ENCODE data around the gene FABP3.

GRCh38 chr1:31401241-31401640, 28.4 kb upstream of the FABP3 start:
- TF ChIP-seq, protein P1, sequence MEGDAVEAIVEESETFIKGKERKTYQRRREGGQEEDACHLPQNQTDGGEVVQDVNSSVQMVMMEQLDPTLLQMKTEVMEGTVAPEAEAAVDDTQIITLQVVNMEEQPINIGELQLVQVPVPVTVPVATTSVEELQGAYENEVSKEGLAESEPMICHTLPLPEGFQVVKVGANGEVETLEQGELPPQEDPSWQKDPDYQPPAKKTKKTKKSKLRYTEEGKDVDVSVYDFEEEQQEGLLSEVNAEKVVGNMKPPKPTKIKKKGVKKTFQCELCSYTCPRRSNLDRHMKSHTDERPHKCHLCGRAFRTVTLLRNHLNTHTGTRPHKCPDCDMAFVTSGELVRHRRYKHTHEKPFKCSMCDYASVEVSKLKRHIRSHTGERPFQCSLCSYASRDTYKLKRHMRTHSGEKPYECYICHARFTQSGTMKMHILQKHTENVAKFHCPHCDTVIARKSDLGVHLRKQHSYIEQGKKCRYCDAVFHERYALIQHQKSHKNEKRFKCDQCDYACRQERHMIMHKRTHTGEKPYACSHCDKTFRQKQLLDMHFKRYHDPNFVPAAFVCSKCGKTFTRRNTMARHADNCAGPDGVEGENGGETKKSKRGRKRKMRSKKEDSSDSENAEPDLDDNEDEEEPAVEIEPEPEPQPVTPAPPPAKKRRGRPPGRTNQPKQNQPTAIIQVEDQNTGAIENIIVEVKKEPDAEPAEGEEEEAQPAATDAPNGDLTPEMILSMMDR (IDR thresholded peaks at IDR 0.05): no peak
- TF ChIP-seq POLR2A (IDR thresholded peaks at IDR 0.05): no peak
